Measurements from ENCODE around the gene THRB. TPM values are rescaled to one million over a fixed set of nuclear protein-coding genes. Genes with fewer than 3 reads are reported as not detected.

Gene THRB
- total and polyA plus RNA-seq, 11 donors, result 4.8 to 28.5 (median 21.0) TPM

- intact Hi-C loops (cut with DNase I), result no loop called here
- no peak for TF ChIP-seq CTCF (IDR thresholded peaks at IDR 0.05)
- TF ChIP-seq POLR2A (IDR thresholded peaks at IDR 0.05), result no peak
- DNase-seq, result no peak
- no peaks in the 10 kb centered on the region for H3K36me3 ChIP-seq
- no peak for ATAC-seq
- H3K27me3 ChIP-seq, result no peaks in the 10 kb centered on the region
- peaks cover 0 to 15% (median 4%) of the 10 kb centered on the region in 12 donors for H3K4me1 ChIP-seq
- no peak overlapping the region for H3K4me3 ChIP-seq
- no peaks in the 10 kb centered on the region for H3K9me3 ChIP-seq
- H3K27ac ChIP-seq, result no peak overlapping the region
Observed at GRCh38 chr3:24196526-24196925, 298.1 kb downstream of the THRB start.

GRCh38 chr3:24195504-24196230, 299.0 kb downstream of the THRB start:
- Histone ChIP-seq H3K36me3 (no peaks in the 10 kb centered on the region), H3K9me3 (no peaks in the 10 kb centered on the region), H3K27me3 (no peaks in the 10 kb centered on the region), H3K27ac (no peak overlapping the region), H3K4me1 (peaks cover 0 to 16% (median 4%) of the 10 kb centered on the region in 12 donors), H3K4me3 (no peak overlapping the region)
- DNase-seq (no peak), ATAC-seq (no peak)
- intact Hi-C loops (cut with DNase I), result no loop called here
- TF ChIP-seq POLR2A (IDR thresholded peaks at IDR 0.05), result no peak
- no peak for TF ChIP-seq CTCF (IDR thresholded peaks at IDR 0.05)

DNA sequence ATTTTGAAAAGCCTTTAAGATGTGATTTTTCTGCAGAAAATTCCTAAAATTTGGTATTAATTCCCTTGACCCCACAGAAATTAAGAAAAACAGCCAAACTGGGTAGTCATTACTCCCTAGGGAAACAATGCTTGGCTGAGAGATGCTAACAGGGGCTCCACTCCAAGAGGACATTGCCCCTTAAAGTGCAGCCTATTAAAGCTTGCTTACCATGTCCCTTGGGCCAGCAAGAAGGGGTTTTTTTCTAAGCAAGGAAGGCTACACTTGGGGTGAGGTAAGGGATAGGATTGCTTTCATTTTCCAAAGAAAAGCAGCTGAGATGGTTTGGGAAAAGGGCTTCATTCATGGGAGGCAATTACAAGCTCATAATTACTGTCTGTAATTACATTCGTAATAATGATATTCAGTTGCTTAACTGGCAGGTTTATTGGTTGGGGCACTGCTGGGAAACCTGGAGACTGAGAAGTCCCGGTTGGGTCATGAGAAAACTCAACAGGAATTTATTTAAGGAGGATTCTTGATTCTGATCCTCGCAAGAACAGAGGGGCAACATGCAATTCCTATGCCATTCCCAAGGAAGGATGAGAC, 302.1 kb downstream of the THRB start:
- DNase-seq, result no peak
- peaks cover 0 to 16% (median 4%) of the 10 kb centered on the region in 12 donors for H3K4me1 ChIP-seq
- H3K27ac ChIP-seq, result no peak overlapping the region
- intact Hi-C loops (cut with DNase I), result no loop called here
- no peaks in the 10 kb centered on the region for H3K9me3 ChIP-seq
- H3K36me3 ChIP-seq, result no peaks in the 10 kb centered on the region
- H3K27me3 ChIP-seq, result no peaks in the 10 kb centered on the region
- TF ChIP-seq CTCF (IDR thresholded peaks at IDR 0.05) (no peak), POLR2A (IDR thresholded peaks at IDR 0.05) (no peak)
- 79 to 89% (median 86%) methylated on average over 3 of the region's 3 CpGs for WGBS, 4 donors
- H3K4me3 ChIP-seq, result no peak overlapping the region
- no peak for ATAC-seq

GRCh38 chr3:24191801-24192403, 302.7 kb downstream of the THRB start:
- ATAC-seq (no peak), DNase-seq (no peak)
- Histone ChIP-seq H3K4me3 (no peak overlapping the region), H3K27me3 (no peaks in the 10 kb centered on the region), H3K27ac (no peak overlapping the region), H3K4me1 (peaks cover 0 to 16% (median 4%) of the 10 kb centered on the region in 12 donors), H3K36me3 (no peaks in the 10 kb centered on the region), H3K9me3 (no peaks in the 10 kb centered on the region)
- 53 to 66% (median 60%) methylated on average over 4 of the region's 4 CpGs for WGBS, 4 donors
- intact Hi-C loops (cut with DNase I), result no loop called here
- TF ChIP-seq CTCF (IDR thresholded peaks at IDR 0.05), result no peak
- TF ChIP-seq POLR2A (IDR thresholded peaks at IDR 0.05), result no peak

Measured in heart left ventricle (tissue), 16 donors.